HepG2 (cell line): ENCODE measurements around the gene ELOVL2. TPM values are rescaled to one million over a fixed set of nuclear protein-coding genes. Genes with fewer than 3 reads are reported as not detected.
A peak's percentile ranks its signal among the peaks of the same experiment; 100 is the strongest.

Source experiments
- ATAC-seq: fragments of 200-7000 bp; cut with Tn5 transposase; 3 replicates; pipeline ENCODE4 v1.9.1; 2020; ENCODE audit warnings: mild to moderate bottlenecking, moderate library complexity
- BruUV-seq: library from RNA; stranded (reverse); fragments of 400-500 nt; replicated peaks from 2 replicates; lab custom pipeline; 2021; lab: Mats Ljungman, UMichigan
- CTCF ChIA-PET: fragments of 300-600 bp; formaldehyde crosslinking; extraction: SDS; loops from one replicate; lab custom pipeline; 2021; ENCODE audit warnings: low total read pairs, inconsistent platforms, low intra/inter-chr PET ratio; lab: Yijun Ruan, JAX
- POLR2A ChIA-PET: fragments of 350-600 bp; sonication (Branson Sonifier 250); formaldehyde crosslinking; loops from one replicate; lab custom pipeline; 2020; ENCODE audit warnings: antibody characterized with exemption, inconsistent platforms; lab: Yijun Ruan, JAX
- DNase-seq: peaks from one replicate; pipeline ENCODE4 v3.0.0-alpha.2; 2015; ENCODE audit warnings: low spot score
- FAIRE-seq: peaks from 3 replicates; lab custom pipeline; 2011; peaks lifted over from hg19 to GRCh38; lab: Jason Lieb, UNC
- H2AFZ ChIP-seq: one replicate; pipeline ENCODE4 v1.6.1; 2011; ENCODE audit warnings: low read length, inconsistent platforms
- H3K27ac ChIP-seq: fragments of 300-600 bp; 3 replicates; pipeline ENCODE4 v1.8.0; 2011; ENCODE audit warnings: mixed run types, mild to moderate bottlenecking, mixed read lengths, low read length, inconsistent platforms; ENCODE audit not compliant: insufficient read depth; ENCODE audit errors: extremely low read length
- H3K27me3 ChIP-seq, 2 experiments: fragments of 200-600 bp in 1 of 2; 2 replicates in 1 of 2; 3 replicates in 1 of 2; pipeline versions ENCODE4 v1.6.0 to v1.8.0; 2011; ENCODE audit warnings: low read length in 2 of 2, mild to moderate bottlenecking in 2 of 2, moderate library complexity in 2 of 2, inconsistent platforms in 1 of 2; ENCODE audit not compliant: insufficient read depth in 2 of 2, control insufficient read depth in 1 of 2
- H3K36me3 ChIP-seq, 2 experiments: fragments of 200-600 bp in 1 of 2; replicated peaks in 1 of 2; 2 replicates in 1 of 2; 3 replicates in 1 of 2; pipeline versions ENCODE4 v1.5.1 to v1.8.0; 2011; ENCODE audit warnings: low read length in 2 of 2, inconsistent platforms in 1 of 2; ENCODE audit not compliant: insufficient read depth in 2 of 2, control insufficient read depth in 1 of 2
- H3K4me1 ChIP-seq: 2 replicates; pipeline ENCODE4 v1.5.1; 2012; ENCODE audit warnings: low read length, inconsistent platforms; ENCODE audit not compliant: insufficient read depth
- H3K4me2 ChIP-seq: 2 replicates; pipeline ENCODE4 v1.6.0; 2011; ENCODE audit warnings: low read depth, low read length, inconsistent platforms
- H3K4me3 ChIP-seq, 3 experiments: fragments of 200-600 bp in 1 of 3; sonication (generic), shearing (Covaris generic) in 1 of 3; replicated peaks in 1 of 3; 2 replicates each; pipeline ENCODE4 v1.5.1; 2011 to 2016; ENCODE audit warnings: low read length in 3 of 3, inconsistent platforms in 2 of 3, low read depth in 2 of 3, mild to moderate bottlenecking in 2 of 3, control low read depth in 1 of 3, mixed read lengths in 1 of 3; ENCODE audit not compliant: insufficient read depth in 1 of 3
- H3K79me2 ChIP-seq: one replicate; pipeline ENCODE4 v1.6.1; 2011; ENCODE audit warnings: low read length, inconsistent platforms; ENCODE audit not compliant: insufficient read depth
- H3K9ac ChIP-seq: 2 replicates; pipeline ENCODE4 v1.6.0; 2011; ENCODE audit warnings: mild to moderate bottlenecking, low read depth, low read length, inconsistent platforms; ENCODE audit not compliant: insufficient read depth
- H3K9me3 ChIP-seq: 2 replicates; pipeline ENCODE4 v1.5.1; 2012; ENCODE audit warnings: mild to moderate bottlenecking, low read length
- H4K20me1 ChIP-seq: 2 replicates; pipeline ENCODE4 v1.6.0; 2011; ENCODE audit warnings: inconsistent platforms, mild to moderate bottlenecking, low read length, moderate library complexity; ENCODE audit not compliant: insufficient read depth
- ESRRA ChIP-seq: sonication (generic); formaldehyde crosslinking; IDR thresholded peaks from 2 replicates; pipeline ENCODE4 v1.5.1; 2020; ENCODE audit warnings: mild to moderate bottlenecking, low read depth, missing genetic modification reagents
- GTF3A ChIP-seq: sonication (generic); formaldehyde crosslinking; conservative IDR thresholded peaks from 2 replicates; pipeline ENCODE4 v1.4.0; 2020; ENCODE audit warnings: mild to moderate bottlenecking, missing genetic modification reagents
- HMG20A ChIP-seq: IDR thresholded peaks from 2 replicates; pipeline ENCODE4 v1.6.1; 2016; ENCODE audit warnings: borderline replicate concordance
- HNF4A ChIP-seq: sonication (generic); formaldehyde crosslinking; IDR thresholded peaks from 2 replicates; pipeline ENCODE4 v1.4.0; 2020; ENCODE audit warnings: missing genetic modification reagents
- HNF4G ChIP-seq, 2 experiments: sonication (generic) in 1 of 2; formaldehyde crosslinking in 1 of 2; IDR thresholded peaks; 2 replicates each; pipeline versions ENCODE4 v1.4.0 to v1.6.1; 2011 to 2020; ENCODE audit warnings: borderline replicate concordance in 2 of 2, low read depth in 2 of 2, mild to moderate bottlenecking in 2 of 2, low read length in 1 of 2, missing genetic modification reagents in 1 of 2, moderate library complexity in 1 of 2
- IRF2 ChIP-seq: IDR thresholded peaks from 2 replicates; pipeline ENCODE4 v1.6.1; 2018; ENCODE audit warnings: missing genetic modification reagents, missing compliant biosample characterization
- KAT7 ChIP-seq: IDR thresholded peaks from 2 replicates; pipeline ENCODE4 v1.6.1; 2018; ENCODE audit warnings: borderline replicate concordance, missing compliant biosample characterization
- NPAS2 ChIP-seq: sonication (generic); formaldehyde crosslinking; IDR thresholded peaks from 2 replicates; pipeline ENCODE4 v1.8.0; 2022; ENCODE audit warnings: mild to moderate bottlenecking, missing genetic modification reagents, borderline replicate concordance
- SALL1 ChIP-seq: sonication (generic); formaldehyde crosslinking; IDR thresholded peaks from 2 replicates; pipeline ENCODE4 v1.8.0; 2022; ENCODE audit warnings: mild to moderate bottlenecking, missing genetic modification reagents
- SRSF4 ChIP-seq: fragments of 200-400 bp; formaldehyde crosslinking; IDR thresholded peaks from one replicate; pipeline ENCODE4 v1.6.1; 2018; ENCODE audit warnings: mild to moderate bottlenecking, low read depth, low read length, moderate library complexity; ENCODE audit not compliant: poor library complexity, severe bottlenecking
- TEAD3 ChIP-seq: optimal IDR thresholded peaks from 2 replicates; pipeline ENCODE3; 2016; ENCODE audit warnings: borderline replicate concordance
- ZMYM4 ChIP-seq: sonication (generic); formaldehyde crosslinking; IDR thresholded peaks from 2 replicates; pipeline ENCODE4 v1.8.1; 2023; ENCODE audit warnings: mild to moderate bottlenecking, missing genetic modification reagents
- WGBS: methylation state at CpG from one replicate; pipeline ENCODE4 v1.1.6; 2017; ENCODE audit warnings: low lambda C conversion rate; 5-methylcytosine and 5-hydroxymethylcytosine counted together
- in situ Hi-C: cut with HindIII; loops from 2 replicates; pipeline ENCODE4 v1.10.0; 2017; ENCODE audit warnings: low pct_unique_long_range_greater_than_20kb; ENCODE audit not compliant: extremely low pct_ligation_motif_present
- intact Hi-C: fragments of 100-400 bp; cut with micrococcal nuclease; formaldehyde crosslinking; loops from one replicate; pipeline ENCODE4 v1.10.0; 2022; ENCODE audit not compliant: unreplicated experiment
- polyA plus RNA-seq, 8 experiments: library from polyadenylated mRNA; depleted of rRNA in 3 of 8; stranded (reverse) in 7 of 8; unstranded in 1 of 8; fragments of >200 nt; fragmentation: Illumina TruSeq in 4 of 8; extraction: Trizol in 4 of 8; gene quantifications; 2 replicates each; pipeline versions ENCODE4 v1.2.1 to v1.2.3, GENCODE V29; 2011 to 2016; ENCODE audit warnings: low read depth in 4 of 8, missing spikeins in 1 of 8, mixed read lengths in 1 of 8; ENCODE audit not compliant: insufficient read depth in 1 of 8
- total RNA-seq, 5 experiments: library from RNA; depleted of rRNA; stranded (reverse); fragments of >200 nt; fragmentation: Illumina TruSeq; extraction: Trizol; gene quantifications; 2 replicates each; pipeline ENCODE4 v1.2.3, GENCODE V29; 2016; ENCODE audit warnings: low read depth in 1 of 5
- TF ChIP-seq, protein P1 (sequence below): sonication (generic); formaldehyde crosslinking; IDR thresholded peaks from 2 replicates; pipeline ENCODE4 v1.5.0; 2020; ENCODE audit warnings: mild to moderate bottlenecking, missing genetic modification reagents

The ELOVL2 gene
- total and polyA plus RNA-seq, 2 of the 13 experiments (the other 11 are each of a cell fraction or from before 2014, with no cell fraction given) = 43.6 to 65.4 TPM

DNA sequence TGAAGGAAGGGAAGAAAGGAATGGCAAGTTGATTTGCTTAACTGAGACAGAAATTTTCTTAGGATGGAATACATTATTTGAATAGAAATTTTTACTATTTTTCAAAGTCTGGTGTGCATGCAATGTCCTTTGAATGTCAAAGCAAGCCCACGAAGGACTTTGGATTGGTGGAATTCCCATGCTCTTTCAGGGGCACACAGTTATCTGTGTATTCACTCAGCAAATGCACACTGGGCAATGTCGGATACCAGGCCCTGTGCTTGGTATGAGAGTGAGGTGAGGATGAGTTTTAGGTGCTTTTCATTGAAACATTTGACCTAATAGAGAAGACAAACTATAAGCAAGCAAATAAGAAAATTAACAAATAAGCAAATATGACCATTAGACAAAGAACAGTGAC lies 83.9 kb downstream of the ELOVL2 start:
- FAIRE-seq (no peak), DNase-seq (peak; percentile 29)
- Histone ChIP-seq H3K9me3 (no peaks in the 10 kb centered on the region), H3K4me3 (no peak overlapping the region), H2AFZ (no peak overlapping the region), H3K27ac (no peak overlapping the region), H3K27me3 (no peaks in the 10 kb centered on the region)
- CTCF ChIA-PET = interaction anchor here (1.2 kb wide), 1 partner anchor 84 kb away, joined by 3 read pairs; the partner anchor contains the start of gene ELOVL2
- in situ Hi-C loops (no loop called here), intact Hi-C loops (no loop called here)
- WGBS = 8% methylated on average over 2 of the region's 2 CpGs
- TF ChIP-seq HNF4G (IDR thresholded peaks at IDR 0.05; ENCODE audit: borderline replicate concordance, low read depth, low read length) = peak; percentile 58
- TF ChIP-seq HNF4G (CRISPR knock-in tag; IDR thresholded peaks at IDR 0.05; ENCODE audit: borderline replicate concordance, low read depth) = no peak
- TF ChIP-seq KAT7 (CRISPR knock-in tag) = no peak
- peak; percentile 79 for TF ChIP-seq HNF4A
- TF ChIP-seq TEAD3 (CRISPR knock-in tag) = peak; percentile 74
- TF ChIP-seq HMG20A (CRISPR knock-in tag) = 0 out of 2 replicates have a peak, but pooled peaks have one; percentile 34
- no peak for TF ChIP-seq SRSF4
- 0 out of 2 replicates have a peak, but pooled peaks have one; percentile 17 for TF ChIP-seq IRF2 (CRISPR knock-in tag)
- peak; percentile 36; the same call in 1 of the 2 replicates for TF ChIP-seq SALL1 (CRISPR knock-in tag)
- TF ChIP-seq ESRRA (CRISPR knock-in tag) = peak; percentile 58; the same call in 1 of the 2 replicates
- peak; percentile 20; the same call in 1 of the 2 replicates for TF ChIP-seq ZMYM4 (CRISPR knock-in tag)
- TF ChIP-seq GTF3A (CRISPR knock-in tag) = no peak
- TF ChIP-seq, protein P1, sequence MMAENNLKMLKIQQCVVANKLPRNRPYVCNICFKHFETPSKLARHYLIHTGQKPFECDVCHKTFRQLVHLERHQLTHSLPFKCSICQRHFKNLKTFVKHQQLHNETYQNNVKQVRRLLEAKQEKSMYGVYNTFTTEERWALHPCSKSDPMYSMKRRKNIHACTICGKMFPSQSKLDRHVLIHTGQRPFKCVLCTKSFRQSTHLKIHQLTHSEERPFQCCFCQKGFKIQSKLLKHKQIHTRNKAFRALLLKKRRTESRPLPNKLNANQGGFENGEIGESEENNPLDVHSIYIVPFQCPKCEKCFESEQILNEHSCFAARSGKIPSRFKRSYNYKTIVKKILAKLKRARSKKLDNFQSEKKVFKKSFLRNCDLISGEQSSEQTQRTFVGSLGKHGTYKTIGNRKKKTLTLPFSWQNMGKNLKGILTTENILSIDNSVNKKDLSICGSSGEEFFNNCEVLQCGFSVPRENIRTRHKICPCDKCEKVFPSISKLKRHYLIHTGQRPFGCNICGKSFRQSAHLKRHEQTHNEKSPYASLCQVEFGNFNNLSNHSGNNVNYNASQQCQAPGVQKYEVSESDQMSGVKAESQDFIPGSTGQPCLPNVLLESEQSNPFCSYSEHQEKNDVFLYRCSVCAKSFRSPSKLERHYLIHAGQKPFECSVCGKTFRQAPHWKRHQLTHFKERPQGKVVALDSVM (CRISPR knock-in tag) = no peak
- TF ChIP-seq NPAS2 (CRISPR knock-in tag) = no peak
- TF ChIP-seq, all 625 proteins: peak for 8
- peak; percentile 46; the same call in 2 of the 3 replicates for ATAC-seq
- peaks cover 66% of the 10 kb centered on the region for H3K4me1 ChIP-seq
- H3K4me2 ChIP-seq = no peak overlapping the region
- no TSS peak for BruUV-seq
- no peaks in the 10 kb centered on the region for H3K36me3 ChIP-seq
- no peaks in the 10 kb centered on the region for H3K79me2 ChIP-seq
- POLR2A ChIA-PET = interaction anchor here (0.7 kb wide), 1 partner anchor 52 kb away, joined by 3 read pairs; no protein-coding TSS in a partner anchor
- no peaks in the 10 kb centered on the region for H4K20me1 ChIP-seq
- no peak overlapping the region for H3K9ac ChIP-seq
